Measurements from ENCODE around the gene PPP6R2.

- no peak for TF ChIP-seq POLR2AphosphoS5 (IDR thresholded peaks at IDR 0.05)
- TF ChIP-seq CTCF (IDR thresholded peaks at IDR 0.05 in 8 of 11, conservative IDR thresholded peaks at IDR 0.05 in 3 of 11) = no peak
These were observed 14.6 kb downstream of the PPP6R2 start for GRCh38 chr22:50357756-50358155.

Measured in spleen (tissue), 7 donors.